D721Med (cell line): ENCODE data around the gene PDGFRB.

Experiments used
- DNase-seq: peaks from one replicate; pipeline ENCODE4 v3.0.0; 2011; ENCODE audit warnings: low spot score; ENCODE audit not compliant: insufficient read length
- FAIRE-seq: peaks from 2 replicates; lab custom pipeline; 2011; peaks lifted over from hg19 to GRCh38; lab: Jason Lieb, UNC
- CTCF ChIP-seq: IDR thresholded peaks from 2 replicates; pipeline ENCODE4 v1.5.1; 2012; ENCODE audit warnings: mild to moderate bottlenecking, control low read depth; ENCODE audit not compliant: insufficient read depth; ENCODE audit errors: missing control alignments

PDGFRB gene

DNA sequence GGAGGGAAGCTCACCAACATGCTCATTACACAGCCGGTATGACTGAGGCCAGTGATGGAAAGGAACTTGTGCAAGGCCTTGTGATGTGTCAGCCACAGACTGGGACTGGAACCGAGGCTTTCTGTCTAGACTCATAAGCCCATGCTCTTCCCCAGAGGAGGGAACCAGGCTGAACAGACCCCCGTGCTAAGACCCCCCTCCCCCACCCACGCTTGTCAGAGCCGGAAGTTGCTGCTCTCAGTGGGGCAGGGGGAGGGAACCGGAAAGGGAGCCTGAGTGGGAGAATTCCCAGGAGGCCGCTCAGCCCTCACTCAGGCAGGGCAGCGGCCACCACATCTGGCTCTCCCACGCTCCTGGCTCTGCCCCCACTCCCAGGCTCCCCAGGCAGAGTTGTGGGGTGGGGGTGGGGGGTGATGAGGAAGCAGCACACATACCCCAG, 4.1 kb upstream of the PDGFRB start:
- FAIRE-seq (no peak), DNase-seq (no peak)
- no peak for TF ChIP-seq CTCF

GRCh38 chr5:150159031-150159430, 3.4 kb upstream of the PDGFRB start:
- no peak for FAIRE-seq
- no peak for TF ChIP-seq CTCF
- DNase-seq, result no peak

- TF ChIP-seq CTCF, result no peak
- no peak for DNase-seq
- FAIRE-seq, result no peak
Measured at GRCh38 chr5:150158170-150158949, 2.7 kb upstream of the PDGFRB start.

DNA sequence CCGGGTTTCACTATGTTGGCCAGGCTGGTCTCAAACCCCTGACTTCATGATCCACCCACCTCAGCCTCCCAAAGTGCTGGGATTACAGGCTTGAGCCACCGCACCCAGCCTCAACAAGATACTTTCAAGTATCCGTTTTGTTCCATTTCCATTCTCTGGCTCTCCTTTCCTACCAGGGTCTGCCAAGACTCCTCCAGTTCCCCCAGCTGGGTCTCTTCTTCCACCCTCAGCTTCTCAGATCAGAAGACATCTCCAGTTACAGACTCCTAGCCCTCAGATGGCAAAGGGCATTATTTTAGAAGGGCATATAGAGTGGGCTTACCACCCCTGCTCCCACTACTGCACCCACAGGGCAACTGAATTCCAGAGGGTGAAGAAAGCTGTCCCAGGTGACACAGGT, 1.5 kb upstream of the PDGFRB start:
- DNase-seq, result no peak
- TF ChIP-seq CTCF, result no peak
- no peak for FAIRE-seq

GRCh38 chr5:150156540-150156939, 895 bp upstream of the PDGFRB start:
- TF ChIP-seq CTCF, result no peak
- no peak for DNase-seq
- FAIRE-seq, result no peak

- FAIRE-seq (no peak), DNase-seq (no peak)
- TF ChIP-seq CTCF, result no peak
Measured at GRCh38 chr5:150156027-150156368, 353 bp upstream of the PDGFRB start.

DNA sequence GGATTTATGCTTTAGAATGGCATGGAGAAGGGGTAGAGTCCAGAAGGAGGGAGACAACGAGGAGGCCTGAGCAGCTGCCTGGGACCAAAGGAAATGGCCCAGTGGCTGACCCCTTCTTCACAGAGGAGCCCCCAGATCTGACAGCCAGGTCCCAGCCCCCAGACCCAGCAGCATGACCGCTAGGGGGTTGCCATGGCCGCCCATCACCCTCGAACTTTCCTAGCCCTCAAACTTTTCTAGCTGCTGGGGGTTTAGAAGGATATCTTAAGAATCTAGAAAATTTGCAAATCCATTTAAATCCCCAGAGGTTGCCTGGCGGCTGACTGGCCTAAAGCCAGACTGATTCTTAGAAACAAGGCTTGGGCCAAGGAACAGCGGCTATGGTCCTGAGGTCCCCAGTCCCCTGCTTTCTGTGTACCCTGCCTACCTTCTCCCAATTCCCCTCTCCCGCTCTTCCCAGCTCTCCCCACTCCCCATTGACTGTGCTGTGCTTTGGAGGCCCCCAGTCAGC, 972 bp downstream of the PDGFRB start:
- FAIRE-seq (no peak), DNase-seq (no peak)
- no peak for TF ChIP-seq CTCF
